ENCODE measurements around the gene EPPIN.

DNA sequence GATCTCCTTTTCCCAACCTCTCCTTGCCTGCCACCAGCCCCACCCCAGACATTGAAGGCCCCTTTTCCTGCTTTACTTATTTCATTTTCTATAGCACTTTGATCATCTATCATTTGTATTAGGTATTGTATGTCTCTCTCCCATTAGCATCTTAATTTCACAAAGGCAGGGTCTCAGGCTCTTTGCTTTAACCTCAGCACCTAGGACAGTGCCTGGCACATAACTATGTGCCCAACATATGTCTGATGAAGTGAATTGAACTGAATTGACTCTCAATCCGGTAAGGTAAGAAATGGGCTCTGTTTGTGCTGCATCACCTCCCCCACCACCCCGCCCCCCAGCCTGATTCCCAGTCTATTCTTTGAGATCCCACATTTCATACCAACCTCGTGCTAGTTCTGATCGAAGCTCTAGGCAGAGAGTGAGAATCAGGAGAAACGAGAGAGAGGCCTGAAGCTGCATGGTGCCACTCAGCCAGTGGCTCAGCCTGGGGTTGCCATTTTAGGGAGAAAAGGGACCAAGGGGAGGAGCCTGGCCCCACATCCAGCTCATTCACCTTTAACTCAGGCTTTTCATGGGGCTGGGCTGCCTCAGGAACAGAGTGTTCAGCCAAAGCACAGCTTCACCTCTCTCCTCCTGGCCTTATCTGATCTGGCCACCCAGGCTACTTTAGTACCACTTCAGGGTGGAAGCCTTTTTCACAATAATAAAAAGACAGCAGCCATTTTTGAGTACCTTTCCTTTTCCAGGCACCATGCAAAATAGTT lies 31.9 kb downstream of the EPPIN start, which contains the start of gene SPINT3:
- TF ChIP-seq POLR2A (IDR thresholded peaks at IDR 0.05; ENCODE audit: control extremely low read depth in 1 of 2, low read depth in 2 of 2, low read length in 2 of 2) = no peak
- TF ChIP-seq EZH2 (IDR thresholded peaks at IDR 0.05; ENCODE audit: low read depth, low read length, severe bottlenecking) = no peak
- no peak for TF ChIP-seq POLR2AphosphoS5 (IDR thresholded peaks at IDR 0.05; ENCODE audit: low read depth, low read length)
- no peak for TF ChIP-seq GABPA (IDR thresholded peaks at IDR 0.05; ENCODE audit: borderline replicate concordance, insufficient read depth, low read length)
- TF ChIP-seq, protein P1, sequence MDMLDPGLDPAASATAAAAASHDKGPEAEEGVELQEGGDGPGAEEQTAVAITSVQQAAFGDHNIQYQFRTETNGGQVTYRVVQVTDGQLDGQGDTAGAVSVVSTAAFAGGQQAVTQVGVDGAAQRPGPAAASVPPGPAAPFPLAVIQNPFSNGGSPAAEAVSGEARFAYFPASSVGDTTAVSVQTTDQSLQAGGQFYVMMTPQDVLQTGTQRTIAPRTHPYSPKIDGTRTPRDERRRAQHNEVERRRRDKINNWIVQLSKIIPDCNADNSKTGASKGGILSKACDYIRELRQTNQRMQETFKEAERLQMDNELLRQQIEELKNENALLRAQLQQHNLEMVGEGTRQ (IDR thresholded peaks at IDR 0.05; ENCODE audit: low read length) = no peak
- TF ChIP-seq, protein P2, sequence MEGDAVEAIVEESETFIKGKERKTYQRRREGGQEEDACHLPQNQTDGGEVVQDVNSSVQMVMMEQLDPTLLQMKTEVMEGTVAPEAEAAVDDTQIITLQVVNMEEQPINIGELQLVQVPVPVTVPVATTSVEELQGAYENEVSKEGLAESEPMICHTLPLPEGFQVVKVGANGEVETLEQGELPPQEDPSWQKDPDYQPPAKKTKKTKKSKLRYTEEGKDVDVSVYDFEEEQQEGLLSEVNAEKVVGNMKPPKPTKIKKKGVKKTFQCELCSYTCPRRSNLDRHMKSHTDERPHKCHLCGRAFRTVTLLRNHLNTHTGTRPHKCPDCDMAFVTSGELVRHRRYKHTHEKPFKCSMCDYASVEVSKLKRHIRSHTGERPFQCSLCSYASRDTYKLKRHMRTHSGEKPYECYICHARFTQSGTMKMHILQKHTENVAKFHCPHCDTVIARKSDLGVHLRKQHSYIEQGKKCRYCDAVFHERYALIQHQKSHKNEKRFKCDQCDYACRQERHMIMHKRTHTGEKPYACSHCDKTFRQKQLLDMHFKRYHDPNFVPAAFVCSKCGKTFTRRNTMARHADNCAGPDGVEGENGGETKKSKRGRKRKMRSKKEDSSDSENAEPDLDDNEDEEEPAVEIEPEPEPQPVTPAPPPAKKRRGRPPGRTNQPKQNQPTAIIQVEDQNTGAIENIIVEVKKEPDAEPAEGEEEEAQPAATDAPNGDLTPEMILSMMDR (IDR thresholded peaks at IDR 0.05; ENCODE audit: control extremely low read depth in 1 of 3, insufficient read depth in 1 of 3, low read depth in 1 of 3, low read length in 3 of 3) = no peak
- TF ChIP-seq CEBPB (IDR thresholded peaks at IDR 0.05; ENCODE audit: low read depth, low read length) = no peak
- TF ChIP-seq HDAC6 (IDR thresholded peaks at IDR 0.05; ENCODE audit: low read depth, low read length) = no peak
- no peak for TF ChIP-seq SUZ12 (IDR thresholded peaks at IDR 0.05; ENCODE audit: low read length)
- TF ChIP-seq, protein P3, sequence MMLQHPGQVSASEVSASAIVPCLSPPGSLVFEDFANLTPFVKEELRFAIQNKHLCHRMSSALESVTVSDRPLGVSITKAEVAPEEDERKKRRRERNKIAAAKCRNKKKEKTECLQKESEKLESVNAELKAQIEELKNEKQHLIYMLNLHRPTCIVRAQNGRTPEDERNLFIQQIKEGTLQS (IDR thresholded peaks at IDR 0.05; ENCODE audit: insufficient read depth, low read depth, low read length) = no peak
